Measurements from ENCODE around the gene CLBA1.

- TF ChIP-seq CTCF (conservative IDR thresholded peaks at IDR 0.05 in 1 of 2, IDR thresholded peaks at IDR 0.05 in 1 of 2; ENCODE audit: extremely low read depth in 1 of 2, insufficient read depth in 1 of 2, low read depth in 1 of 2, low read length in 2 of 2), result no peak
- no peak for TF ChIP-seq EZH2 (IDR thresholded peaks at IDR 0.05; ENCODE audit: borderline replicate concordance, low read length)
Observed at GRCh38 chr14:104996032-104996431, 10.4 kb downstream of the CLBA1 start.

Measured in mammary epithelial cell (primary cell).